MM.1S (cell line): Measurements from ENCODE around the gene TNRC6A.

Experiments
- CTCF ChIP-seq: fragments of 300-600 bp; sonication (generic); IDR thresholded peaks from 2 replicates; pipeline ENCODE4 v1.5.1; 2016; ENCODE audit warnings: antibody characterized with exemption, low read length, mixed read lengths
- EZH2 ChIP-seq: fragments of 300-600 bp; sonication (generic); optimal IDR thresholded peaks from 2 replicates; pipeline ENCODE3; 2017; ENCODE audit warnings: low read depth, mild to moderate bottlenecking, antibody characterized with exemption, low read length, mixed read lengths
- EZH2phosphoT487 ChIP-seq: fragments of 300-600 bp; sonication (generic); IDR thresholded peaks from 2 replicates; pipeline ENCODE4 v1.6.1; 2018; ENCODE audit warnings: antibody characterized with exemption, low read length

GRCh38 chr16:24825696-24826095, 96.2 kb downstream of the TNRC6A start:
- no peak for TF ChIP-seq CTCF
- TF ChIP-seq EZH2 = no peak
- no peak for TF ChIP-seq EZH2phosphoT487
